Measurements from ENCODE around the gene TNFSF4.

The TNFSF4 gene

GRCh38 chr1:173210716-173211231, 3.6 kb upstream of the TNFSF4 start:
- DNase-seq (ENCODE audit: low read depth), result no peak

DNA sequence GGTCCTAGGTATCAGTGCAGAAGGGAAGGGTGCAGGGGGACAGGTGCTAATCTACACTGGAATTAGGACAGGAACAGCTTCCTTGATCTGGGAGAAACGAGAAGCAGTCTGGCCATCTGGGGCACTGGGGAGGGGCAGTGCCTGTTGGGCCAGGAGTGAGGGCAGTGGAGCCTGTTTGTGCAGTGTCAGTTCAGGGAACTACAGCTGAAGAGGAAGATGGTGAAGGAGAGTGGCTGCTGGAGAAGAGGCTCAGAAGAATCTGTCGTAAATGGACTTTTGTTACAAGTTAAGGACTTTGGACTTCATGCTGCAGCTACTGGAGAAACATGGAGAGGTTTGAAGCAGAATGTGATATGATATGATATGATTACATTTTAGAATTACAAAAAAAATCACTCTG, 3.2 kb upstream of the TNFSF4 start:
- DNase-seq (ENCODE audit: low read depth), result no peak

GRCh38 chr1:173208868-173209267, 1.7 kb upstream of the TNFSF4 start:
- no peak for DNase-seq (ENCODE audit: low read depth)

DNA sequence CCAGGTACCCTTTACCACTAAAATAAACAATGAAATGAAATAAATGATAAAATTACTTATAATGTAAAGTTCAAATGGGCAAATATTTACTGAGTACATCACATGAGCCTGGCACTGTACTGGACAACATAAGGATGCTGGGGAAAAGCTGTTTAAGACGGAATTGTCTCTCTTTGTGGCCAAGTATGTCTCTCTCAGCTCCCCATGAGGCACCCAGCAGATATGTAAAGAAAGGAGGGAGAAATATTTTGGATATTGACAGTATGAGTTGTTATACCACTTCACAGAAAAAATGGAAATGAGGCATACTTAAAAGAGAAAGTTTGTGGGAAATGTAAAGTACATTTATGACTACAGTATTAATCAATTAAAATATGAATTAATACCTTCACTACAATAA, 1.0 kb upstream of the TNFSF4 start:
- no peak for DNase-seq (ENCODE audit: low read depth)

- DNase-seq (ENCODE audit: low read depth), result peak; percentile 51
Measured at GRCh38 chr1:173205146-173206051, 1.7 kb downstream of the TNFSF4 start.

DNA sequence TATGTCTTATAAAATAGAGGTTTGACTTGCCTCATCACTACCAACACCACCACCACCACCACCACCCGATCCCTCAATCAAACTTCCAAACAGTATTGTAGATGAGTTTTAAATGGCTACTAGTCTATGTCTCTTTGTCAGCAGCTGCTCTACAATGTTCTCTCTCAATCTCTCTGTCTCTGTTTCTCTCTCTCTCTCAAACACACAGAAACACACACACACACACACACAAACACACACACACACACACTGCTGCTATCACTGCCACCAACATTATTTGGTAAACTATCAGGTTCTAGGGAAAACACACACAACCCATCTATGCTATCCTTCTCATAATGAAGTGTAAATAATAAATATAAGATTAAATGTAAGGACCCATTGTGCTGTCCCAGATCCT, 2.4 kb downstream of the TNFSF4 start:
- DNase-seq (ENCODE audit: low read depth), result no peak

DNA sequence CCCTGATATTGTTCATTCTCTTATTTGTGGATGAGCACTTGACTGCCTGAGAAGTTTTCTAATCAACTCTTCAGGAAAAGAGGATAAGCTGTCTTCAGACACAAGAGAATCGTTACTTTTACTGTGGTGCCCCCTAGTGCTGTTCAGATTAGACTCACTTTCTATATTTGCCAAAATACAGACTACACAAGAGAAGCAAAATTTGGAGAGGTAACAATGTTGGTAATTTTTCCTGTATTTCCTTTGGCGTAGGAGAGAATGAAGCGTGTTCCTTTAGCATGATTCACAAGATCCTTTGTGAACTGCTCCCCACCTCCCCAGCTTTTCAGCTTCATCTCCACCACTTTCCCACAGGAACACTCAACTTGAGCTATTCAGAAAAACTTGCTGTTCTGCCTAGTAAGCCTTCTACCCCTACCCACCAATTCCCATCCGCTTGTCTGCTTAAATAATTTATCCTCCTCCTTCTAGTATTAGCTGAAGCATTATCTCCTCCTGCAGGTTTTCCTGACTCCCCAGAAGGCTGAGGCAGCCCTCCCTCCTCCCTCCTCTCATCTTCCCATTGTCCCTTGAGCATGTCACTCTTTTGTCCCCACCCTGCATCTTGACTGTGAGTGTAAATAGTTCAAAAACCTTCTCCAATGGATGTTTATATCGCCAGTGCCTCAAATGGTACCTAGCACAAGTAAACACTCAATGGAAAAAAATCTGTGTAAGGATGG, 4.5 kb downstream of the TNFSF4 start:
- peak; percentile 64 for DNase-seq (ENCODE audit: low read depth)

GRCh38 chr1:173201969-173202368, 5.2 kb downstream of the TNFSF4 start:
- DNase-seq (ENCODE audit: low read depth), result no peak

- DNase-seq (ENCODE audit: low read depth), result no peak
Measured at GRCh38 chr1:173195596-173196088, 11.5 kb downstream of the TNFSF4 start.

DNA sequence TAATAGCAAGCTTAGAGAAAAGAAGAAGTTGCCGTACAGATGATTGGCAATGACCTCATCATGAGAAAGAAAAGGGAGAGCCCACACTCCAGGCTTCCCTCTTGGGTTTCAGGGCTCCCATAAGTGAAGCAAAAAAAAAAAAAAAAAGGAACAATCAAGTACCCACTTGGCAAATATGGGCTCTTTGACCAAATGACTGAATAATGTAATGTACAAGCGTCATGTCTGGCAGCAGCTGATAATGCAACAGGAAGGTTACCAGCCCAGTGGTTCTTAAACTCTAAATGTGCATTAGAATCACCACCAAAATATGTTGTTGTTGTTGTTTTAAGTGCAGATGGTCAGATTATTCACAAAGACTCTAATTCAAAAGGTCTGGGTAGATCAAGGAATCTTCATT, 13.5 kb downstream of the TNFSF4 start:
- peak; percentile 71 for DNase-seq (ENCODE audit: low read depth)

GRCh38 chr1:173191011-173191705, 16.0 kb downstream of the TNFSF4 start:
- DNase-seq (ENCODE audit: low read depth), result no peak

DNA sequence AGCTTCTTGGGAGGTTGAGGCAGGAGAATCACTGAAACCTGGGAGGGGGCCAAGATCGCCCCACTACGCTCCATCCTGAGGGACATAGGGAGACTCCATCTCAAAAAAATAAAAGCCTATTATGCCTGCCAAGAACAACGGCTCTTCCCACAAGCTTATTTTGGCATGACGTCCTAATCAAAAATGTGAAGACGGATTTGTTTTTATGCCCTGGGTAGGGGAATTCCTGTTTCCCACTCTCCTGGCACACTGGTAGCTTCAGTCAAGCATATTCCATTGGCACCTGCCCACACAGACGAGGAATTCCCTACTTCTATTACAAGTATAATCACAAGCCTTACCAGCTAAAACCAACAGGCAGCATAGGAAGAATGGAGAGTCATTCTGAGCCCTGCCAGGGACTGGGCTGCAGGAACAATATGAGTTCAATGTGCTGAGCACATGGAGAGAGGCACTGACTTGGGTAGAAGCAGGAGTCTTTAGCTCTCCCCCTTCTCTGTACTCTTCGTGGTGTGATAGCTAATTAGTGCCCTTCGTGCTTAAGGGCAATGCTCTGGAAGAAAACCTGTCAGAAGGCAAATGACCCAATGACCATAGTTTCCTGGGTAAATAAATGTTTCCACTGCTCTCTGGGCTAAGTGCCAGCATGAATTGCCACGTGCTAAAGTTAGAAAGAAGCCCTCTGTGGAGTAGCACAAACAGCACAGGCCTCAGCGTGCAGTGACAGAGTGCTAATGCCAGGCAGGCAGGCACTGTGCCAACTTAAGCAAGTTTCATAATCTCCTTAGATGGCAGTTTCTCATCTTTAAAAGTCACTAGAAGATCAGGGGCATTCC, 16.8 kb downstream of the TNFSF4 start:
- peak; percentile 85 for DNase-seq (ENCODE audit: low read depth)

- no peak for DNase-seq (ENCODE audit: low read depth)
Measured at GRCh38 chr1:173187671-173188237, 19.4 kb downstream of the TNFSF4 start.

GRCh38 chr1:173181791-173182190, 25.3 kb downstream of the TNFSF4 start:
- no peak for DNase-seq (ENCODE audit: low read depth)

DNA sequence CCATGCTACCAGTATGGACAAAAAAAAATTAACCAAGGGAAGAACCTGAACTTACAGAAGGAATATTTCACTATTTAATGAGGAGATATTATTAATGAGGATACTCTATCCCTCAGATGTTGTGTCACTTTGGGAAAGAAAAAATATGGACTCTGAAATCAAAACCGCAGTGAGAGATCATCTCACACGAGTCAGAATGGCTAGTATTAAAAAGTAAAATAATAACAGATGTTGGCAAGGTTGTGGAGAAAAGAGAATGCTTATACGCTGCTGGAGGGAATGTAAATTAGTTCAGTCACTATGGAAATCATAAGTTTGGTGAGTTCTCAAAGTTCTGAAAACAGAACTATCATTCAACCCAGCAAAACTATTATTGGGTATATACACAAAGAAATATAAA, 30.9 kb downstream of the TNFSF4 start:
- peak; percentile 50 for DNase-seq (ENCODE audit: low read depth)

DNA sequence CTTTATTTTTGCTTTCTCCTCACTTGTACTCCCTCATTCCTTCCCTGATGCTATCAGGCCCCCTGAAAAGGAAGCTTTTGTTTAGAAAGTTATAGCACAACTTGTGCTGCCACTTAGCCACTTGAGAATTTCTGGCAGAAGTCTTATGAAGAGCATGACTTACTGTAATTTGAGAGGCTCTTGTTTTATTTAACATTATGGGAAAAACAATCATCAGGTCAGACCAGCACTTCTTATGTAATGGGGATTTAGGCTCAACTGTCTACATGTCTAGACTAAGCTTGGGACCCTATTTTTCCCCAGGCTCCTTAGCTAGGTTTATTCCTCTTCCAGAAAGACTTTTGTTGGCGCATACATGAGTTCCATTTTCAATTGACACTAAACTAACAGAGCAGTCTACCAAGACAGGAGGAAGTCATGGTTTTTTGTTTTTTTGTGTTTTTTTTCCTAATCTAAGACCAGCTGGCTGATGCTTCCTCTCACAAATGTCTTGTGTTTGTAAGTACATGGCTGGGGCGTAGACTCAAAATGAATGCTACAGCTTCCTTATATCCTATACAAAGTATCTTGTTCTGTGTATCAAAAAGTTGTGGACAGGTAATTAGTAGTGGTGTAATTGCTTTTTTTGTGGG, 31.5 kb downstream of the TNFSF4 start:
- peak; percentile 54 for DNase-seq (ENCODE audit: low read depth)

- DNase-seq (ENCODE audit: low read depth), result no peak
Measured at GRCh38 chr1:173173388-173173787, 33.7 kb downstream of the TNFSF4 start.

DNA sequence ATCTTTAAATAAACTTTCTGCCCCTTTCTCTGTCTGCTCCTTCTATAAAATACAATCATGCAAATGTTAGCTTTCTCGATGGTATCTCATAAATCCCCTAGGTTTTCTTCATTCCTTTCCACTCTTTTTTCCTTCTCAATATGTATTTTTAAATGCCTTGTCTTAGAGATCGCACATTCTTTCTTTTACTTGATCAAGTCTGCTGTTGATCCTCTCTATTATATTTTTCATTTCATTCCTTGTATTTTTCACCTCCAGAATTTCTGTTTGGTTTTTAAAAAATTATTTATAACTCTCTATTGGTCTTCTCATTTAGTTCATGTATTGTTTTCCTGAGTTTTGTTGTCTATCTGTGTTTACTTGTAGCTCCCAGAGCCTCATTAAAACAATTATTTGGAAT, 36.0 kb downstream of the TNFSF4 start:
- no peak for DNase-seq (ENCODE audit: low read depth)

GRCh38 chr1:173168941-173169340, 38.2 kb downstream of the TNFSF4 start:
- DNase-seq (ENCODE audit: low read depth), result no peak

DNA sequence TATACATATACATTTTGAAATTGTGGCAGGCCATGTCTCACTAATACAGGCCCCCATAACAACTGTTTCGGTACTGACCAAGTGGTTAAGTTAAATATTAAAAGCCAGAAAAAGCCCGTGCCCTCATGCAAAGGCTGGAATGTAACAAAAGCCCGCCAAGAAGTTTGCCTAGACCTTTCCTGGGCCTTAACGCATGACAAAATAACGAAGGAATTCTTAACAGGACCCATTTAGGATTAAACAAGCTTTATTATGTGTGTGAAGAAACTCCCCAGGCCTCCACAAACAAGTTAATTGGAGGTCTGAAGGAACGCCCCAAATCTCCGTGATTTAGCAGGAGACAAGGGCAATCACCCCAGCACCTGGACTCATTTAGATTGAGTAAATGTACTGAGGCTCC, 42.4 kb downstream of the TNFSF4 start:
- no peak for DNase-seq (ENCODE audit: low read depth)

DNA sequence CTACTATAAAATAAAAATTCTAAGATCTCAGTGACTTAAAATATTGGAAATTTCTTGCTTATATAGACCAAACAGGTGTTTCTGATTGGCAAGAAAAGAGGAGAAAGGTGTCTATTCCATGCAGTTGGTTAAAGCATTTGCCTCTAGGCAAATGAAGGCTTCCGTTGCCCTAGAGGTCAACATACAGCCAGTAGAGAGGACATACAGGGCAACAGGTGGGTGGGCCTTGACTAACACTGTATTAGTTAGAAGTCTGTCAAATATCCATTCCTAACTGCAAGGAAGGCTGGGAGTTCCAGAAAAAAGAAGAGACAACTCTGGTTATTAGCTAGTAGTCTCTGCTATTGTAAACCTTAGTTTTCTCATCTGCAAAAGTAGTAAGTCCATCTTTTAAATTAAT, 43.0 kb downstream of the TNFSF4 start:
- no peak for DNase-seq (ENCODE audit: low read depth)

Data from fibroblast of gingiva (primary cell).